Natural killer cell treated with Interleukin-12 subunit alpha and Interleukin-12 subunit beta and Interleukin-15 and Interleukin-18, amount 100 ng/mL, for 72 hours (primary cell): ENCODE measurements around the gene SPACA7. TPM values are rescaled to one million over a fixed set of nuclear protein-coding genes. Genes with fewer than 3 reads are reported as not detected.

Source experiments
- ATAC-seq, 2 donors: fragments of 150-1000 bp; cut with Tn5 transposase in 1 of 2; sonication (Bioruptor Pico), chemical (Tn5 transposase) in 1 of 2; 2 replicates each; pipeline ENCODE4 v1.10.0; 2021
- DNase-seq: peaks from one replicate; pipeline ENCODE4 v3.0.0; 2022; ENCODE audit warnings: low spot score
- H3K27ac Mint-ChIP-seq, 2 donors: 1 replicate in 1 of 2; 2 replicates in 1 of 2; pipeline ENCODE4 v1.8.0; 2022; ENCODE audit warnings: mixed read lengths in 2 of 2, mild to moderate bottlenecking in 1 of 2, moderate library complexity in 1 of 2
- H3K27me3 Mint-ChIP-seq, 2 donors: 1 replicate in 1 of 2; 2 replicates in 1 of 2; pipeline ENCODE4 v1.8.0; 2022; ENCODE audit warnings: mixed read lengths in 2 of 2
- H3K36me3 Mint-ChIP-seq: one replicate; pipeline ENCODE4 v1.8.0; 2022; ENCODE audit warnings: mixed read lengths
- H3K4me1 Mint-ChIP-seq, 2 donors: 1 replicate in 1 of 2; 2 replicates in 1 of 2; pipeline ENCODE4 v1.8.0; 2022; ENCODE audit warnings: low read depth in 2 of 2, mixed read lengths in 2 of 2, mild to moderate bottlenecking in 1 of 2
- H3K4me3 Mint-ChIP-seq: one replicate; pipeline ENCODE4 v1.8.0; 2022; ENCODE audit warnings: mixed read lengths
- H3K9me3 Mint-ChIP-seq: 2 replicates; pipeline ENCODE4 v1.8.0; 2022; ENCODE audit warnings: mixed read lengths
- total RNA-seq, 2 donors: library from RNA; stranded (reverse); gene quantifications; one replicate each; pipeline ENCODE4 v1.2.3, GENCODE V29; 2022

Gene SPACA7
- total RNA-seq, 2 donors from 2014 or later = not detected

- ATAC-seq (no peak), DNase-seq (no peak)
- H3K4me1 Mint-ChIP-seq = no peaks in the 10 kb centered on the region
- no peaks in the 10 kb centered on the region for H3K36me3 Mint-ChIP-seq
- no peak overlapping the region for H3K27ac Mint-ChIP-seq
- no peak overlapping the region for H3K4me3 Mint-ChIP-seq
- H3K27me3 Mint-ChIP-seq = no peaks in the 10 kb centered on the region
- H3K9me3 Mint-ChIP-seq = no peaks in the 10 kb centered on the region
Measured at GRCh38 chr13:112481458-112481857, 105.3 kb downstream of the SPACA7 start.

DNA sequence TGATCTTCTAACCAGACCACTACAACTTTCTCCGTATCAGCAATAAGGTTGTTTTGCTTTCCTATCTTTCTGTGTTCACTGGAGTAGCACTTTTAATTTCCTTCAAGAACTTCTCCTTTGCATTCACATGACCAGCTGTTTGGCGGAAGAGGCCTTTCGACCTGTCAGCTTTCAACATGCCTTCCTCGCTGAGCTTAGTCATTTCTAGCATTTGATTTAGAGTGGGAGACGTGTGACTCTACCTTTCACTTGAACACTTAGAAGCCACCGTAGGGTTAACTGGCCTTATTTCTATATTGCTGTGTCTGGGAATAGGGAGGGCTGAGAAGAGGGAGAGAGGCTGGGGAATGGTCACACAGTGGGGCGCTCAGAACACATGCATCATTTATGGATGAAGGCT, 107.1 kb downstream of the SPACA7 start:
- Mint-ChIP-seq H3K27me3 (no peaks in the 10 kb centered on the region), H3K4me1 (no peaks in the 10 kb centered on the region), H3K27ac (no peak overlapping the region), H3K36me3 (no peaks in the 10 kb centered on the region), H3K4me3 (no peak overlapping the region), H3K9me3 (no peaks in the 10 kb centered on the region)
- DNase-seq = no peak
- ATAC-seq = no peak

Other genes with a start within 250 kb of the SPACA7 start
- gene TUBGCP3, start 211.8 kb downstream of the SPACA7 start, total RNA-seq = 10 to 100 TPM; 46.7 to 86.3 TPM